ENCODE data around the gene TXNDC2. TPM values are rescaled to one million over a fixed set of nuclear protein-coding genes. Genes with fewer than 3 reads are reported as not detected.

TXNDC2 gene
- total and polyA plus RNA-seq, 2 experiments from 2014 or later = not detected

GRCh38 chr18:9862686-9863085 lies 23.1 kb upstream of the TXNDC2 start:
- Histone ChIP-seq H3K79me2 (ENCODE audit: insufficient read depth) (no peaks in the 10 kb centered on the region), H3K27ac (no peak overlapping the region), H3K27me3 (replicated peaks; ENCODE audit: insufficient read depth) (no peaks in the 10 kb centered on the region), H3K4me3 (no peak overlapping the region), H2AFZ (no peak overlapping the region), H3K4me1 (ENCODE audit: insufficient read depth) (no peaks in the 10 kb centered on the region), H3K4me2 (ENCODE audit: unreplicated experiment) (no peak overlapping the region), H3K9me2 (ENCODE audit: insufficient read depth) (no peaks in the 10 kb centered on the region), H4K20me1 (ENCODE audit: insufficient read depth) (no peaks in the 10 kb centered on the region), H3K9me3 (ENCODE audit: low read depth) (no peaks in the 10 kb centered on the region), H3F3A (ENCODE audit: insufficient read depth) (0 out of 2 replicates have a peak, but pooled peaks cover 5% of the 10 kb centered on the region), H3K36me3 (ENCODE audit: low read depth) (peaks cover 11% of the 10 kb centered on the region; the same call in 1 of the 2 replicates), H3K9ac (no peak overlapping the region)
- in situ Hi-C loops (cut with MboI) = no loop called here
- no peak for TF ChIP-seq EZH2phosphoT487 (IDR thresholded peaks at IDR 0.05; ENCODE audit: insufficient read depth, low read depth)
- TF ChIP-seq EZH2 (IDR thresholded peaks at IDR 0.05; ENCODE audit: insufficient read depth, poor library complexity, severe bottlenecking) = no peak
- 66 to 76% methylated on average over 3 of the region's 3 CpGs for WGBS, 2 experiments (ENCODE audit: low coverage in 1 of 2, low lambda C conversion rate in 2 of 2, missing lambda C conversion rate in 2 of 2)
- no peak for DNase-seq

DNA sequence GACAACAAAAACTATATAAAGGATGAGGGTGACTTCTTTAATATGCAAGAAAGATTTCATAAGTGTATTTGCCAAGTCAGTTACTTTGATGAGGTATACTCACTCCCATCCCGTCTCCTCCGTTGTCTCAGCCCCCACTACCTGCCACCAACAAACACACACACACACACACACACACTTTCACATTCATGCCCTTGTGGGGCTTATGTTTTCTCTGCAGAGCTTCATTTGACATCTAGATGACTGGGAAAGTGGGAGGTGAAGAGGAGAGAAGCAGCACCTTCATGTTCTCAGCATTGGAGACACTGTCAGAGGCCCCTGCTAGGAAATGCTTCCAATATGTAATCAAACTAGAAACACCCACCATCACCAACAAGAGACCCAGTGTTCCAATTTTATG lies 22.5 kb upstream of the TXNDC2 start:
- Histone ChIP-seq H3F3A (ENCODE audit: insufficient read depth) (peaks cover 7% of the 10 kb centered on the region; the same call in 1 of the 2 replicates), H3K9me3 (ENCODE audit: low read depth) (no peaks in the 10 kb centered on the region), H2AFZ (no peak overlapping the region), H3K9ac (no peak overlapping the region), H3K4me3 (no peak overlapping the region), H3K27me3 (replicated peaks; ENCODE audit: insufficient read depth) (no peaks in the 10 kb centered on the region), H3K4me2 (ENCODE audit: unreplicated experiment) (no peak overlapping the region), H3K4me1 (ENCODE audit: insufficient read depth) (no peaks in the 10 kb centered on the region), H3K79me2 (ENCODE audit: insufficient read depth) (no peaks in the 10 kb centered on the region), H3K27ac (no peak overlapping the region), H3K36me3 (ENCODE audit: low read depth) (peaks cover 11% of the 10 kb centered on the region; the same call in 1 of the 2 replicates), H3K9me2 (ENCODE audit: insufficient read depth) (no peaks in the 10 kb centered on the region), H4K20me1 (ENCODE audit: insufficient read depth) (no peaks in the 10 kb centered on the region)
- TF ChIP-seq EZH2 (IDR thresholded peaks at IDR 0.05; ENCODE audit: insufficient read depth, poor library complexity, severe bottlenecking) = no peak
- no peak for TF ChIP-seq EZH2phosphoT487 (IDR thresholded peaks at IDR 0.05; ENCODE audit: insufficient read depth, low read depth)
- no peak for DNase-seq
- in situ Hi-C loops (cut with MboI) = no loop called here
- 96 to 100% methylated on average over 2 of the region's 2 CpGs for WGBS, 2 experiments (ENCODE audit: low coverage in 1 of 2, low lambda C conversion rate in 2 of 2, missing lambda C conversion rate in 2 of 2)

DNA sequence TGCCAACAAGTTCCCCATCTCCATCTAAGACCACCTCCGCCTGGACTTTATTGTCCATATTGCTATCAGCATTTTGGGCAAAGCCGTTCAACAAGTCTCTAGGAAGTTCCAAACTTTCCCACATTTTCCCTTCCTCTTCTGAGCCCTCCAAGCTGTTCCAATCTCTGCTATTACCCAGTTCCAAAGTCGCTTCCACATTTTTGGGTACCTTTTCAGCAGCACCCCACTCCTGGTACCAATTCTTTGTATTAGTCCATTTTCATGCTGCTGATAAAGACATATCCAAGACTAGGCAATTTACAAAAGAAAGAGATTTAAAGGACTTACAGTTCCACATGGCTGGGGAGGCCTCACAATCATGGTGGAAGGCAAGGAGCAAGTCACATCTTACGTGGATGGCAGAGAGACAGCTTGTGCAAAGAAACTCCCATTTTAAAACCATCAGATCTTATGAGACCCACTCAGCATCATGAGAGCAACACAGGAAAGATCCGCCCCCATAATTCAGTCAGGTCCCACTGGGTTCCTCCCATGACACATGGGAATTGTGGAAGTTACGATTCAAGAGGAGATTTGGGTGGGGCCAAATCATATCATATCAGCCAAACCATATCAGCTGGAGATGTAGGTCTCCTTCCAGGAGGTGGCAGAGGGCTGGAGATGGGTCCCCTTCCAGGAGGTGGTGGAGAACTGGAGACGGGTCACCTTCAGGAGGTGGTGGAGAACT lies 19.8 kb upstream of the TXNDC2 start:
- Histone ChIP-seq H3K4me3 (no peak overlapping the region), H3K4me1 (ENCODE audit: insufficient read depth) (peaks cover 16% of the 10 kb centered on the region), H3F3A (ENCODE audit: insufficient read depth) (peaks cover 31% of the 10 kb centered on the region), H3K27ac (no peak overlapping the region), H3K79me2 (ENCODE audit: insufficient read depth) (no peaks in the 10 kb centered on the region), H3K4me2 (ENCODE audit: unreplicated experiment) (no peak overlapping the region), H3K9me2 (ENCODE audit: insufficient read depth) (no peaks in the 10 kb centered on the region), H3K36me3 (ENCODE audit: low read depth) (0 out of 2 replicates have a peak, but pooled peaks cover 6% of the 10 kb centered on the region), H4K20me1 (ENCODE audit: insufficient read depth) (no peaks in the 10 kb centered on the region), H3K9ac (no peak overlapping the region), H3K9me3 (ENCODE audit: low read depth) (no peaks in the 10 kb centered on the region), H3K27me3 (replicated peaks; ENCODE audit: insufficient read depth) (no peaks in the 10 kb centered on the region), H2AFZ (no peak overlapping the region)
- WGBS, 2 experiments (ENCODE audit: low coverage in 1 of 2, low lambda C conversion rate in 2 of 2, missing lambda C conversion rate in 2 of 2) = 96 to 97% methylated on average over 7 of the region's 7 CpGs
- no peak for DNase-seq
- no peak for TF ChIP-seq EZH2phosphoT487 (IDR thresholded peaks at IDR 0.05; ENCODE audit: insufficient read depth, low read depth)
- no peak for TF ChIP-seq EZH2 (IDR thresholded peaks at IDR 0.05; ENCODE audit: insufficient read depth, poor library complexity, severe bottlenecking)
- in situ Hi-C loops (cut with MboI) = no loop called here

- no peak overlapping the region for H3K27ac ChIP-seq
- WGBS, 2 experiments (ENCODE audit: low coverage in 1 of 2, low lambda C conversion rate in 2 of 2, missing lambda C conversion rate in 2 of 2) = 65 to 70% methylated on average over 3 of the region's 3 CpGs
- no peak overlapping the region for H3K9ac ChIP-seq
- TF ChIP-seq EZH2 (IDR thresholded peaks at IDR 0.05; ENCODE audit: insufficient read depth, poor library complexity, severe bottlenecking) (no peak), EZH2phosphoT487 (IDR thresholded peaks at IDR 0.05; ENCODE audit: insufficient read depth, low read depth) (no peak)
- H3K4me1 ChIP-seq (ENCODE audit: insufficient read depth) = peaks cover 16% of the 10 kb centered on the region
- H3K4me3 ChIP-seq = no peak overlapping the region
- DNase-seq = no peak
- no peaks in the 10 kb centered on the region for H3K9me2 ChIP-seq (ENCODE audit: insufficient read depth)
- no peaks in the 10 kb centered on the region for H4K20me1 ChIP-seq (ENCODE audit: insufficient read depth)
- H3K36me3 ChIP-seq (ENCODE audit: low read depth) = no peaks in the 10 kb centered on the region
- in situ Hi-C loops (cut with MboI) = no loop called here
- H3K9me3 ChIP-seq (ENCODE audit: low read depth) = no peaks in the 10 kb centered on the region
- H2AFZ ChIP-seq = no peak overlapping the region
- no peaks in the 10 kb centered on the region for H3K27me3 ChIP-seq (replicated peaks; ENCODE audit: insufficient read depth)
- H3K4me2 ChIP-seq (ENCODE audit: unreplicated experiment) = no peak overlapping the region
- H3K79me2 ChIP-seq (ENCODE audit: insufficient read depth) = no peaks in the 10 kb centered on the region
- peaks cover 31% of the 10 kb centered on the region for H3F3A ChIP-seq (ENCODE audit: insufficient read depth)
Observed at GRCh38 chr18:9866627-9867026, 19.1 kb upstream of the TXNDC2 start.
